Calu3 (cell line): ENCODE results near the gene CLIP1. TPM values are rescaled to one million over a fixed set of nuclear protein-coding genes. Genes with fewer than 3 reads are reported as not detected.
A peak's percentile ranks its signal among the peaks of the same experiment; 100 is the strongest.
"Not testable (repeated sequence)": the region's sequence is repeated elsewhere in the genome, so short reads cannot be mapped to it uniquely, and the experiment has no call there.

ENCODE experiments used
- BruUV-seq: library from RNA; stranded (reverse); fragments of 400-500 nt; replicated peaks from 2 replicates; lab custom pipeline; 2021; lab: Mats Ljungman, UMichigan
- CTCF ChIA-PET: fragments of 300-600 bp; sonication (Branson Sonifier 250); formaldehyde crosslinking; loops from one replicate; lab custom pipeline; 2022; ENCODE audit warnings: antibody characterized with exemption; lab: Charles Lee
- DNase-seq: peaks from one replicate; pipeline ENCODE4 v3.0.0; 2022
- H3K27ac Mint-ChIP-seq: one replicate; pipeline ENCODE4 v1.8.0; 2022; ENCODE audit warnings: mixed read lengths; ENCODE audit not compliant: unreplicated experiment
- H3K27me3 Mint-ChIP-seq: one replicate; pipeline ENCODE4 v1.8.0; 2022; ENCODE audit warnings: mixed read lengths; ENCODE audit not compliant: unreplicated experiment
- H3K36me3 Mint-ChIP-seq: one replicate; pipeline ENCODE4 v1.8.0; 2022; ENCODE audit warnings: mild to moderate bottlenecking, moderate library complexity, mixed read lengths; ENCODE audit not compliant: insufficient read depth, unreplicated experiment
- H3K4me1 Mint-ChIP-seq: one replicate; pipeline ENCODE4 v1.8.0; 2022; ENCODE audit warnings: mild to moderate bottlenecking, low read depth, mixed read lengths; ENCODE audit not compliant: unreplicated experiment
- H3K4me3 Mint-ChIP-seq: one replicate; pipeline ENCODE4 v1.8.0; 2022; ENCODE audit warnings: mild to moderate bottlenecking, low read depth, moderate library complexity, mixed read lengths; ENCODE audit not compliant: unreplicated experiment
- H3K9me3 Mint-ChIP-seq: one replicate; pipeline ENCODE4 v1.8.0; 2022; ENCODE audit warnings: low read depth, mixed read lengths; ENCODE audit not compliant: unreplicated experiment
- intact Hi-C: fragments of 100-400 bp; cut with micrococcal nuclease; formaldehyde crosslinking; loops from one replicate; pipeline ENCODE4 v1.10.0; 2022; ENCODE audit not compliant: unreplicated experiment
- total RNA-seq: library from RNA; stranded (reverse); gene quantifications from 2 replicates; pipeline ENCODE4 v1.2.3, GENCODE V29; 2022
- TF ChIP-seq, protein P1 (sequence below): fragments of 200-600 bp; IDR thresholded peaks from one replicate; pipeline ENCODE4 v1.8.0; 2022; ENCODE audit warnings: antibody characterized with exemption; ENCODE audit not compliant: unreplicated experiment

The CLIP1 gene
- total RNA-seq, 1 experiment from 2014 or later, result 95.3 TPM

DNA sequence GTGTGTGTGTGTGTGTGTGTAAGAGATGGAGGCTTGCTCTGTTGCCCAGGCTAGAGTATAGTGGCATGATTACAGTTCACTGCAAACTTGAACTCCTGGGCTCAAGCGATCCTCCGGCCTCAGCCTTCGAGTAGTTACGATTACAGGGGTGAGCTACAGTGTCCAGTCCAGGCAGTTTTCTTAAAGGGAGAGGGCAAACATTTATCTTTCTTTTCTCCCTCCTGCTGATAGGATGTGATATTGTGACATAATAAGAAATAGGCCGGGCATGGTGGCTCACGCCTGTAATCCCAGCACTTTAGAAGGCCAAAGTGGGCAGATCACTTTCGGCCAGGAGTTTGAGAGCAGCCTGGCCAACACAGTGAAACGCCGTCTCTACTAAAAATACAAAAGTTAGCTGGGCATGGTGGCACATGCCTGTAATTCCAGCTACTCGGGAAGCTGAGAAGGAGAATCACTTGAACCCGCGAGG is 31.8 kb upstream of the CLIP1 start:
- Mint-ChIP-seq H3K4me3 (no peak overlapping the region), H3K4me1 (peaks cover 16% of the 10 kb centered on the region), H3K27me3 (no peaks in the 10 kb centered on the region), H3K9me3 (no peaks in the 10 kb centered on the region), H3K36me3 (peaks cover 8% of the 10 kb centered on the region), H3K27ac (no peak overlapping the region)
- TF ChIP-seq, protein P1, sequence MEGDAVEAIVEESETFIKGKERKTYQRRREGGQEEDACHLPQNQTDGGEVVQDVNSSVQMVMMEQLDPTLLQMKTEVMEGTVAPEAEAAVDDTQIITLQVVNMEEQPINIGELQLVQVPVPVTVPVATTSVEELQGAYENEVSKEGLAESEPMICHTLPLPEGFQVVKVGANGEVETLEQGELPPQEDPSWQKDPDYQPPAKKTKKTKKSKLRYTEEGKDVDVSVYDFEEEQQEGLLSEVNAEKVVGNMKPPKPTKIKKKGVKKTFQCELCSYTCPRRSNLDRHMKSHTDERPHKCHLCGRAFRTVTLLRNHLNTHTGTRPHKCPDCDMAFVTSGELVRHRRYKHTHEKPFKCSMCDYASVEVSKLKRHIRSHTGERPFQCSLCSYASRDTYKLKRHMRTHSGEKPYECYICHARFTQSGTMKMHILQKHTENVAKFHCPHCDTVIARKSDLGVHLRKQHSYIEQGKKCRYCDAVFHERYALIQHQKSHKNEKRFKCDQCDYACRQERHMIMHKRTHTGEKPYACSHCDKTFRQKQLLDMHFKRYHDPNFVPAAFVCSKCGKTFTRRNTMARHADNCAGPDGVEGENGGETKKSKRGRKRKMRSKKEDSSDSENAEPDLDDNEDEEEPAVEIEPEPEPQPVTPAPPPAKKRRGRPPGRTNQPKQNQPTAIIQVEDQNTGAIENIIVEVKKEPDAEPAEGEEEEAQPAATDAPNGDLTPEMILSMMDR, result no peak
- CTCF ChIA-PET, result interaction anchor here (0.6 kb wide), 1 partner anchor 1748 kb away, joined by 4 read pairs; no protein-coding TSS in a partner anchor
- BruUV-seq, result no TSS peak
- intact Hi-C loops, result no loop called here
- DNase-seq, result no peak

DNA sequence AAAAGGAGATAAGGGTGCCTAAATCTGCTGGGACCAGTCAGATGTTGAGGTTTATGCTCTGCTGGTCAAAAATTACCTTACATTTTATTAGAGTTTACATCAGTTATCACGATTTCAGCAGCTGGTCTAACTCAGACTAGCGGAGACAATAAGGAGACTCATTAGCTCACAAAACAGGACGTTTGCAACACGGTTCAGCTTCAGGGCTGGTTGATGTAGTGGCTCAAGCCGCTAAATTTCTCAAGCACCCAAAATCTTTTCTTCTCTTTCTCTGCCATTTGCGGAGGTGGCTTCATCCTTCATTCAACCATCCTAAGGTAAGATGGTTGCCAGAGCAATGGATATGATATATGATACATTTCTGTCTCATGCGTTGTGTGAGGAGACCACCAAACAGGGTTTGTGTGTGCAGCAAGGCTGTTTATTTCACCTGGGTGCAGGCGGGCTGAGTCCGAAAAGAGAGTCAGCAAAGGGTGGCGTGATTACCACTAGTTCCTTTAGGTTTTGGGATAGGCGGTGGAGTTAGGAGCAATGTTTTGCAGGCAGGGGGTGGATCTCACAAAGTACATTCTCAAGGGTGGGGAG is 30.3 kb upstream of the CLIP1 start:
- no peak for DNase-seq
- BruUV-seq, result no TSS peak
- Mint-ChIP-seq H3K27ac (peak overlapping the region; percentile 16), H3K4me3 (no peak overlapping the region), H3K27me3 (no peaks in the 10 kb centered on the region), H3K4me1 (peaks cover 22% of the 10 kb centered on the region), H3K36me3 (peaks cover 13% of the 10 kb centered on the region), H3K9me3 (no peaks in the 10 kb centered on the region)
- TF ChIP-seq, protein P1, result no peak
- intact Hi-C loops, result no loop called here
- CTCF ChIA-PET, result interaction anchor here (0.6 kb wide), 1 partner anchor 10 kb away, joined by 4 read pairs; no protein-coding TSS in a partner anchor

DNA sequence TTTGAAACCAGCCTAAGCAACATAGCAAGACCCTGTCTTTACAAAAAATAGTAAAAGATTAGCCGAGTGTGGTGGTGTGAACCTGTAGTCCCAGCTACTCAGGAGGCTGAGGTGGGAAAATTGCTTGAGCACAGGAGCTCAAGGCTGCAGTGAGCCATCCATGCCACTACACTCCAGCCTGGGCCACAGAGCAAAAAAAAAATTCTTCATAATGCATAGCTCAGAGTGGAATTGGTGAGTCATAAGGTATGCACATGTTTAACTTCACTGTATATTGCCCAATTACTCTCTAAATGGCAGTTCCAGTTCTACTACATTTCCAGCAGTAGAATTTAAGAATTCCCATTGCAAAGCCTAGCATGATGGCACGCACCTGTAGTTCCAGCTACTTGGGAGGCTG is 26.8 kb upstream of the CLIP1 start:
- Mint-ChIP-seq H3K36me3 (peaks cover 8% of the 10 kb centered on the region), H3K9me3 (no peaks in the 10 kb centered on the region), H3K27ac (peak overlapping the region; percentile 86), H3K4me1 (peaks cover 31% of the 10 kb centered on the region), H3K27me3 (no peaks in the 10 kb centered on the region), H3K4me3 (no peak overlapping the region)
- no TSS peak for BruUV-seq
- DNase-seq, result peak; percentile 62
- CTCF ChIA-PET, result interaction anchor here (0.6 to 1.4 kb wide), 9 partner anchors 9 to 50 kb away, joined by 3 to 7 read pairs (median 3); no protein-coding TSS in a partner anchor
- intact Hi-C loops, result loop anchor here (1.0 kb wide), 1 partner anchor 9 kb away; no protein-coding TSS in a partner anchor
- TF ChIP-seq, protein P1, result peak; percentile 13

DNA sequence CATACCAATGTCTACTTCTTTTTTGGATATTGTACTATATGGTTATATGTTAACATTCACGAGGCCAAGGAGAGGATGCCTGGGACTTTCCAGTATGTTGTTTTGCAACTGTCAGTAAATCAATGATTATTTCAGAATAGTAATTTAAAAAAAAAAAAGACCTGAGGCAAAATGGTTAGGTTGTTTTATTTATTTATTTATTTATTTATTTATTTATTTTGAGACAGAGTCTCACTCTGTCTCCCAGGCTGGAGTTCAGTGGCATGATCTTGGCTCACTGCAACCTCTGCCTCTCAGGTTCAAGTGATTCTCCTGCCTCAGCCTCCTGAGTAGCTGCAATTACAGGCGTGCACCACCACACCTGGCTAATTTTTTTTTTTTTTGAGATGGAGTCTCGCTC is 25.4 kb upstream of the CLIP1 start:
- H3K9me3 Mint-ChIP-seq, H3K27me3 Mint-ChIP-seq, BruUV-seq, H3K36me3 Mint-ChIP-seq, H3K27ac Mint-ChIP-seq, H3K4me3 Mint-ChIP-seq, intact Hi-C loops, CTCF ChIA-PET, DNase-seq: not testable (repeated sequence)
- H3K4me1 Mint-ChIP-seq, result peaks cover 21% of the 10 kb centered on the region

DNA sequence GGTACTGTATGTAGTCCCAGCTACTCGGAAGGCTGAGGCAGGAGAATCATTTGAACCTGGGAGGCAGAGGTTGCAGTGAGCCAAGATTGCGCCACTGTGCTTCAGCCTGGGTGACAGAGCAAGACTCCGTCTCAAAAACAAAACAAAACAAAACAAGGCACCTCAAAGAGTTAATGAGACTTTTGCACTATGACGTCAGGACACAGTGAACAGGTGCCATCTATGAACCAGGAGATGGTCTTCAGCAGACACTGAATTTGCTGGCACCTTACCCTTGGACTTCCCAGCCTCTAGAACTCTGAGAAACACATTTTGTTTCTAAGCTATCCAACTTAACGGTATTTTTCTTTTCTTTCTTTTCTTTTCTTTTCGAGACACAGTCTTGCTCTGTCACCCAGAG is 23.9 kb upstream of the CLIP1 start:
- peaks cover 17% of the 10 kb centered on the region for H3K4me1 Mint-ChIP-seq
- H3K36me3 Mint-ChIP-seq, H3K4me3 Mint-ChIP-seq, BruUV-seq, intact Hi-C loops, DNase-seq, H3K27ac Mint-ChIP-seq, H3K27me3 Mint-ChIP-seq, H3K9me3 Mint-ChIP-seq: not testable (repeated sequence)
- CTCF ChIA-PET, result interaction anchor here (0.6 kb wide), 1 partner anchor 21 kb away, joined by 4 read pairs; no protein-coding TSS in a partner anchor

DNA sequence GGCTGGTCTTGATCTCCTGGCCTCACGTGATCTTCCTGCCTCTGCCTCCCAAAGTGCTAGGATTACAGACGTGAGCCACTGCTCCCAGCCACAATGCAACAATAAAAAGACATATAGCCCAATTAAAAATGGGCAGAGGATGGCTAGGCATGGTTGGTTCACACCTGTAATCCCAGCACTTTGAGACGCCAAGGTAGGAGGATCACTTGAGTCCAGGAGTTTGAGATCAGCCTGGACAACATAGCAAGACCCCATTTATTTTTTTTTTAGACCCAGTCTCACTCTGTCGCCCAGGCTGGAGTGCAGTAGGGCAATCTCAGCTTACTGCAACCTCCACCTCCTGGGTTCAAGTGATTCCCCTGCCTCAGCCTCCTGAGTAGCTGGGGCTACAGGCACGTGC is 21.6 kb upstream of the CLIP1 start:
- H3K36me3 Mint-ChIP-seq, H3K4me3 Mint-ChIP-seq, intact Hi-C loops, H3K27me3 Mint-ChIP-seq, H3K27ac Mint-ChIP-seq, CTCF ChIA-PET, BruUV-seq, H3K9me3 Mint-ChIP-seq, DNase-seq: not testable (repeated sequence)
- H3K4me1 Mint-ChIP-seq, result peaks cover 13% of the 10 kb centered on the region

DNA sequence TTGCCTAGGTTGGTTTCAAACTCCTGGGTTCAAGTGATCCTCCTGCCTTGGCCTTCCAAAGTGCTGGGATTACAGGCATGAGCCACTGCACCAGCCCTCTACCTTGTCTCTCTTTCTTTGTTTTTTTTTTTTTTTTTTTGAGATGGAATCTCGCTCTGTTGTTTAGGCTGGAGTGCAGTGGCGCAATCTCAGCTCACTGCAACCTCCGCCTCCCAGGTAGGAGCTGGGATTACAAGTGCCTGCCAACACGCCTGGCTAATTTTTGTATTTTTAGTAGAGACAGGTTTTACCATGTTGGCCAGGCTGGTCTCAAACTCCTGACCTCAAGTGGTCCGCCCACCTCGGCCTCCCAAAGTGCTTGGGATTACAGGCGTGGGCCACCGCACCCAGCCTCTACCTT is 16.4 kb upstream of the CLIP1 start:
- H3K36me3 Mint-ChIP-seq, DNase-seq, intact Hi-C loops, CTCF ChIA-PET, H3K27ac Mint-ChIP-seq, H3K4me1 Mint-ChIP-seq, H3K9me3 Mint-ChIP-seq, H3K4me3 Mint-ChIP-seq, H3K27me3 Mint-ChIP-seq, BruUV-seq: not testable (repeated sequence)
